ENCODE results near the gene CENPE. TPM values are rescaled to one million over a fixed set of nuclear protein-coding genes. Genes with fewer than 3 reads are reported as not detected.
"Not testable (repeated sequence)": the region's sequence is repeated elsewhere in the genome, so short reads cannot be mapped to it uniquely, and the experiment has no call there.

CENPE gene
- total and polyA plus RNA-seq, 2 donors (not counting 1 experiment from before 2014, with no cell fraction given) = 0.15 to 2.8 TPM

- no peak for TF ChIP-seq CTCF (IDR thresholded peaks at IDR 0.05)
- TF ChIP-seq EZH2 (IDR thresholded peaks at IDR 0.05; ENCODE audit: borderline replicate concordance, insufficient read depth, low read depth, low read length, poor library complexity, severe bottlenecking) = no peak
- Mint-ChIP-seq H3K4me1 (no peaks in the 10 kb centered on the region), H3K27me3 (peaks cover 10% of the 10 kb centered on the region), H3K9me3 (ENCODE audit: insufficient read depth) (no peaks in the 10 kb centered on the region), H3K27ac (no peak overlapping the region), H3K4me3 (no peak overlapping the region)
- ATAC-seq (ENCODE audit: low read depth) = no peak
- H3K36me3 ChIP-seq (replicated peaks in 1 of 2; ENCODE audit: control extremely low read depth in 1 of 2, control insufficient read depth in 1 of 2, extremely low read depth in 1 of 2, insufficient read depth in 2 of 2, low read length in 1 of 2) = no peaks in the 10 kb centered on the region
- H3K9ac ChIP-seq (ENCODE audit: low read length) = no peak overlapping the region
- no peaks in the 10 kb centered on the region for H3K27me3 ChIP-seq (replicated peaks in 1 of 4; ENCODE audit: control extremely low read depth in 1 of 4, control insufficient read depth in 3 of 4, insufficient read depth in 4 of 4, low read length in 3 of 4)
- no peak overlapping the region for H2AFZ ChIP-seq (ENCODE audit: insufficient read depth, low read depth, low read length, poor library complexity, severe bottlenecking)
- WGBS (ENCODE audit: insufficient coverage) = no CpG with 5 or more reads among the region's 1 CpG
- ChIA-PET POLR2A (no interaction called here), CTCF (no interaction called here)
- no peaks in the 10 kb centered on the region for H4K20me1 ChIP-seq (ENCODE audit: control insufficient read depth, insufficient read depth, low read length, poor library complexity, severe bottlenecking)
- H3K27ac ChIP-seq (ENCODE audit: low read length in 2 of 2) = no peak overlapping the region
- no peak overlapping the region for H3K4me2 ChIP-seq (replicated peaks; ENCODE audit: low read depth, low read length, poor library complexity, severe bottlenecking)
- no peaks in the 10 kb centered on the region for H3K4me1 ChIP-seq (ENCODE audit: control insufficient read depth in 2 of 2, insufficient read depth in 2 of 2, low read length in 2 of 2)
- H3K9me3 ChIP-seq (ENCODE audit: control extremely low read depth in 1 of 3, control insufficient read depth in 2 of 3, insufficient read depth in 1 of 3, low read length in 2 of 3) = peaks cover 0 to 6% (median 1%) of the 10 kb centered on the region in 3 donors
- H3K79me2 ChIP-seq (ENCODE audit: control insufficient read depth, insufficient read depth, low read length) = no peaks in the 10 kb centered on the region
- H3K4me3 ChIP-seq (ENCODE audit: control extremely low read depth in 1 of 5, extremely low read depth in 1 of 5, insufficient read depth in 1 of 5, low read depth in 2 of 5, low read length in 4 of 5) = no peak overlapping the region
- intact Hi-C loops (cut with micrococcal nuclease) = no loop called here
- DNase-seq = no peak
These were observed 46.1 kb upstream of the CENPE start for GRCh38 chr4:103244251-103244650.

- H2AFZ ChIP-seq (ENCODE audit: insufficient read depth, low read depth, low read length, poor library complexity, severe bottlenecking); H3K4me2 ChIP-seq (replicated peaks; ENCODE audit: low read depth, low read length, poor library complexity, severe bottlenecking); intact Hi-C loops (cut with micrococcal nuclease); H3K27me3 Mint-ChIP-seq; H3K27ac Mint-ChIP-seq; H3K4me1 Mint-ChIP-seq; H3K9me3 Mint-ChIP-seq (ENCODE audit: insufficient read depth); DNase-seq; H3K27me3 ChIP-seq (replicated peaks in 1 of 4; ENCODE audit: control extremely low read depth in 1 of 4, control insufficient read depth in 3 of 4, insufficient read depth in 4 of 4, low read length in 3 of 4); POLR2A ChIA-PET; H3K4me1 ChIP-seq (ENCODE audit: control insufficient read depth in 2 of 2, insufficient read depth in 2 of 2, low read length in 2 of 2); H3K9me3 ChIP-seq (ENCODE audit: control extremely low read depth in 1 of 3, control insufficient read depth in 2 of 3, insufficient read depth in 1 of 3, low read length in 2 of 3); H3K4me3 ChIP-seq (ENCODE audit: control extremely low read depth in 1 of 5, extremely low read depth in 1 of 5, insufficient read depth in 1 of 5, low read depth in 2 of 5, low read length in 4 of 5); H3K36me3 ChIP-seq (replicated peaks in 1 of 2; ENCODE audit: control extremely low read depth in 1 of 2, control insufficient read depth in 1 of 2, extremely low read depth in 1 of 2, insufficient read depth in 2 of 2, low read length in 1 of 2); H3K27ac ChIP-seq (ENCODE audit: low read length in 2 of 2); H3K79me2 ChIP-seq (ENCODE audit: control insufficient read depth, insufficient read depth, low read length); H3K9ac ChIP-seq (ENCODE audit: low read length); ATAC-seq (ENCODE audit: low read depth); CTCF ChIA-PET; H3K4me3 Mint-ChIP-seq; H4K20me1 ChIP-seq (ENCODE audit: control insufficient read depth, insufficient read depth, low read length, poor library complexity, severe bottlenecking): not testable (repeated sequence)
- 62% methylated on average over 2 of the region's 3 CpGs for WGBS (ENCODE audit: insufficient coverage)
These were observed 32.8 kb upstream of the CENPE start for GRCh38 chr4:103230938-103231337.

GRCh38 chr4:103223556-103223955 is 25.4 kb upstream of the CENPE start:
- 69% methylated on average over 2 of the region's 4 CpGs for WGBS (ENCODE audit: insufficient coverage)
- H4K20me1 ChIP-seq (ENCODE audit: control insufficient read depth, insufficient read depth, low read length, poor library complexity, severe bottlenecking); H3K79me2 ChIP-seq (ENCODE audit: control insufficient read depth, insufficient read depth, low read length); H3K4me1 ChIP-seq (ENCODE audit: control insufficient read depth in 2 of 2, insufficient read depth in 2 of 2, low read length in 2 of 2); H3K9me3 ChIP-seq (ENCODE audit: control extremely low read depth in 1 of 3, control insufficient read depth in 2 of 3, insufficient read depth in 1 of 3, low read length in 2 of 3); H3K4me1 Mint-ChIP-seq; H3K27ac ChIP-seq (ENCODE audit: low read length in 2 of 2); H3K27ac Mint-ChIP-seq; H3K4me3 Mint-ChIP-seq; H3K4me2 ChIP-seq (replicated peaks; ENCODE audit: low read depth, low read length, poor library complexity, severe bottlenecking); H2AFZ ChIP-seq (ENCODE audit: insufficient read depth, low read depth, low read length, poor library complexity, severe bottlenecking); H3K4me3 ChIP-seq (ENCODE audit: control extremely low read depth in 1 of 5, extremely low read depth in 1 of 5, insufficient read depth in 1 of 5, low read depth in 2 of 5, low read length in 4 of 5); DNase-seq; intact Hi-C loops (cut with micrococcal nuclease); H3K27me3 ChIP-seq (replicated peaks in 1 of 4; ENCODE audit: control extremely low read depth in 1 of 4, control insufficient read depth in 3 of 4, insufficient read depth in 4 of 4, low read length in 3 of 4); H3K9me3 Mint-ChIP-seq (ENCODE audit: insufficient read depth); ATAC-seq (ENCODE audit: low read depth); H3K9ac ChIP-seq (ENCODE audit: low read length); CTCF ChIA-PET; POLR2A ChIA-PET; H3K36me3 ChIP-seq (replicated peaks in 1 of 2; ENCODE audit: control extremely low read depth in 1 of 2, control insufficient read depth in 1 of 2, extremely low read depth in 1 of 2, insufficient read depth in 2 of 2, low read length in 1 of 2): not testable (repeated sequence)
- peaks cover 24% of the 10 kb centered on the region for H3K27me3 Mint-ChIP-seq

All from B cell (primary cell).